Cardiac ventricle fibroblast (primary cell): ENCODE data around the gene TREML1. TPM values are rescaled to one million over a fixed set of nuclear protein-coding genes. Genes with fewer than 3 reads are reported as not detected.

Experiments used
- total RNA-seq: library from RNA; depleted of rRNA; stranded (reverse); fragments of >200 nt; gene quantifications from 2 replicates; pipeline ENCODE4 v1.2.3, GENCODE V29; 2015

TREML1 gene
- not detected in 2 replicates for total RNA-seq

GRCh38 chr6:41153992-41154625, at the start of gene TREML1:
Gene TREML1, minus strand, starts transcription at chr6:41154347. Its CDS starts 59 bp downstream, at chr6:41154288.

GRCh38 chr6:41200901-41201763, 47.0 kb upstream of the TREML1 start, which contains the start of gene TREML2:
Gene TREML2, minus strand, starts transcription at chr6:41201149. Its CDS starts 141 bp downstream, at chr6:41201008.

GRCh38 chr6:41162687-41163418, 8.7 kb upstream of the TREML1 start, which contains the start of gene TREM2:
Gene TREM2, minus strand, starts transcription at chr6:41163116. Its CDS starts 34 bp downstream, at chr6:41163082.

Other genes with a start within 250 kb of the TREML1 start
- gene UNC5CL, start 115.1 kb downstream of the TREML1 start, total RNA-seq, result not detected in 2 replicates
- not detected in 2 replicates for gene TSPO2, start 111.9 kb downstream of the TREML1 start, total RNA-seq
- gene APOBEC2, start 101.1 kb downstream of the TREML1 start, total RNA-seq, result not detected in 2 replicates
- gene OARD1, start 82.0 kb downstream of the TREML1 start, total RNA-seq, result 11.8 and 14.4 TPM in 2 replicates
- 7.2 and 8.5 TPM in 2 replicates for gene NFYA, start 81.4 kb downstream of the TREML1 start, total RNA-seq
- not detected in 2 replicates for gene TREM2, start 8.8 kb upstream of the TREML1 start, total RNA-seq
- not detected in 2 replicates for gene TREML2, start 46.8 kb upstream of the TREML1 start, total RNA-seq
- 0.06 TPM in 1 of 2 replicates, not detected in the other for gene TREML4, start 74.0 kb upstream of the TREML1 start, total RNA-seq
- 1.7 and 2.1 TPM in 2 replicates for gene TREM1, start 132.3 kb upstream of the TREML1 start, total RNA-seq
- gene NCR2, start 181.3 kb upstream of the TREML1 start, total RNA-seq, result not detected in 2 replicates